Stimulated activated CD8-positive, alpha-beta memory T cell treated with anti-CD3 and anti-CD28 coated beads, Interleukin-4, amount 100 ng/mL, for 1 hour (primary cell): ENCODE data around the gene SNX11.

Experiments used
- DNase-seq, 2 donors: peaks; one replicate each; pipeline ENCODE4 v3.0.0-alpha.2; 2020; ENCODE audit warnings: low read depth in 2 of 2, low spot score in 1 of 2

The SNX11 gene

DNA sequence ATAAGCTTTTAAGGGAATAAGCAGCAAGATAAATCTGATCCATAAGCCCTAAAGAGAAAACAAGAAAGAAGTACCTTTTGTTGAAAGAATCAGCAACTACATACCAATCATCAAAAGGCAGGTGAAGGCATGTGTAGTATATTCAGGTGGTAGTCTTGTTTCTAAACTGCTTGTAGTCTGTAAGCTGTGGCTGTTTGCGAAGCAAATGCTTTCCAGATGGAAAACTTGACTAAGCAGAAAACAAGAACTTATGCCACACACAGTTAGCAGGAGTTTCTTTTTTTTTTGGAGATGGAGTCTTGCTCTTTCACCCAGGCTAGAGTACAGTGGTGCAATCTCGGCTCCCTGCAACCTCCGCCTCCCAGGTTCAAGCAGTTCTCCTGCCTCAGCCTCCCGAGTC, 12.0 kb upstream of the SNX11 start:
- DNase-seq, result no peak

DNA sequence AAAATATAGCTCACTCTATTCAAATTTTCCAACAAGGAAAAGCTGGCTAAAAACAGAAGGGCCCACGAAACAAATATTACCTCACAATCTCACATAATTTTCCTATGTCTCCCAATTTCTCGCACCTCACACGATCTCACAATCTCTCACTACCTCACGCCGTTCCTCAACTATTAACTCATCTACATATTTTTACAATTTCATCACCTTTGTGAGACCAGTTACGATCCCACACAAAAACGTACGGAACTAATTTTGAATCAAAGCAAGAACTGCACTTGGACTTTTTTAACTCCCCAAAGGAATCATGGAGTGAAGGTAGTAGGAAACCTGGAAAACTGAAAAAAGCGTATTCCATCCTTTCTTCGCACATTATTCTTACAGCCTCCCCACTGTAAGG, 7.4 kb upstream of the SNX11 start:
- no peak for DNase-seq

- no peak for DNase-seq
Measured at GRCh38 chr17:48100591-48101011, 7.0 kb upstream of the SNX11 start.

- DNase-seq, result peak; percentile 78 to 88
Measured at GRCh38 chr17:48101012-48101720, 6.4 kb upstream of the SNX11 start, which contains the start of gene CBX1. Gene CBX1, minus strand, starts transcription at chr17:48101478. Its CDS starts 24,474 bp downstream, at chr17:48077004.

GRCh38 chr17:48102043-48102750, 5.4 kb upstream of the SNX11 start:
- no peak for DNase-seq

- no peak for DNase-seq
Measured at GRCh38 chr17:48102798-48103715, 4.5 kb upstream of the SNX11 start.

DNA sequence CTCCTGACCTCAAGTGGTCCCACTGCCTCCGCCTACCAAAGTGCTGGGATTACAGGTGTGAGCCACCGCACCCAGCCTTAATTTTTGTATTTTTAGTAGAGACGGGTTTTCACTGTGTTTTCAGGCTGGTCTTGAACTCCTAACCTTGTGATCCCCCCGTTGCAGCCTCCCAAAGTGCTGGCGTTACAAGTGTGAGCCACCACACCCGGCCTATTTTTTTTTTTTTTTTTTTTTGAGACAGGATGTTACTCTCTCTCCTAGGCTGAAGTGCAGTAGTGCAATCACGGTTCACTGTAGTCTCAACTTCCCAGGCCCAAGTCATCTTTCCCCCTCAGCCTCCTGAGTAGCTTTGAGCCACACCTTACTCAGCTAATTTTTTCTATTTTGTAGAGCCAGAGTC, 3.1 kb upstream of the SNX11 start:
- no peak for DNase-seq

DNA sequence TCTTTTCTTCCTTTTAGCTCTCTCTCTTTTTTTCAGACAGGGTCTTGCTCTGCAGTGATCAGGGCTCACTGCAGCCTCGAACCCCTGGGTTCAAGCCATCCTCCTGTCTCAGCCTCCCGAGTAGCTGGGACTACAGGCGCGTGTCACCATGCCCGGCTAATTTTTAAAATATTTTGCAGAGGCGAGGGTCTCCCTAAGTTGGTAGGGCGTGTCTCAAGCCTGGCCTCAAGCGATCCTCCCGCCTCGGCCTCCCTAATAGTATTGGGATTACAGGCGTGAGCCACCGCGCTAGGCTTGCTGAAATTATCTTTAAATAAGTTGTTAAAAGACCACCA, 797 bp upstream of the SNX11 start:
- DNase-seq, result no peak

- DNase-seq, result no peak
Measured at GRCh38 chr17:48110761-48111160, 3.2 kb downstream of the SNX11 start.

- DNase-seq, result no peak
Measured at GRCh38 chr17:48111937-48112241, 4.3 kb downstream of the SNX11 start.

GRCh38 chr17:48113201-48113676, 5.7 kb downstream of the SNX11 start:
- no peak for DNase-seq

DNA sequence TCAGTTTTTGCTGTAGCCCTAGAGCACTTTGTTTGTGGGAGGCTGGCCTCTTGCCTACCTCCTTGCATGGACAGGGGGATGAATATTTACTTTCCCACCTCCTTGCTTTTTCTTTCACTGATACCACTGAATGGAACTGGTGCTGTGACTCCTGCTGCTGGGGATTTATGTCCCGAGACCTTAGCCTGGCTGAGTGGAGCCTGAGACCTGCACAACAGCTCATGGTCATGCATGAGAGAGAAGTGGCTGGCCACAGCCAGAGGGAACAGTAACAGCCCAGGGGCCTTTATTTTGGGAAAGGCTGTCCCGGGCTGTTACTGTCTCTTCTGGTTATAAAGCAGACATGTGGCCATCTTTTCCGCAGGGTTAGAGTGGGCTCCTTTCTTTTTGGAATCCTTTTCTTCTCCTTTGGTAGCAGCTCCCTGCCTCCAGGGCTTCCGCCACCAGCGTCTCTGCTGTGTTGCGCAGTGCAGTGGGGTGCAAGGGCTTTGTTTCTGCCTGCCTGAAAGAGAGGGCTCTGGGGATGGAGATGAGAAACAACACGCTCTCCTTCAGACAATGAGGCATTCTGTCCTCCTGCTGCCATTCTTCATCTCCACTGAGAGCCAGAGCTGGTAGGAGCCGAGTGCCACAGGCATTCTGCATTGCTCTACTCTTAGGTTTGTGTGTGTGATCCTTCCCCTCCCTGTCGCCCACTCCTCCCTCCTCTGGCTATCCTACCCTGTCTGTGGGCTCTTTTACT, 14.5 kb downstream of the SNX11 start:
- no peak for DNase-seq

DNA sequence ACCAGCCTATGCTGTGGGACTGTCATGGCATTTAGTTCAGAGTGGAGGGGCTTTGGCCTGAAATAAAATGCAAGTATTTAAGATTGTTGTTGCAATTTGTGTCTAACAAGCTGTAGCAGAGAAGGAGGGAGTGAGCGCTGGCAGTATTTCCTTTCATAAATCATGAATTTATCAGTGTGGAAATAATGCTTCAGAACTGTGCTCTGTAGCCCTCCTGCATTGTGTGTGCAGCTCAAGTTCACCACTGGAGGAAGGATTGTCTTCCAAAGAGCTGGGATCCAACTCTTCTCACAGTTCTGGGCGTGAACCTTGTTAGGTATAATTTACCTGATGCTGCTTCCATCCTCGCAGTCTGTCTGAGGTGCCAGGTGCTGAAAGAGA, 15.1 kb downstream of the SNX11 start:
- no peak for DNase-seq

DNA sequence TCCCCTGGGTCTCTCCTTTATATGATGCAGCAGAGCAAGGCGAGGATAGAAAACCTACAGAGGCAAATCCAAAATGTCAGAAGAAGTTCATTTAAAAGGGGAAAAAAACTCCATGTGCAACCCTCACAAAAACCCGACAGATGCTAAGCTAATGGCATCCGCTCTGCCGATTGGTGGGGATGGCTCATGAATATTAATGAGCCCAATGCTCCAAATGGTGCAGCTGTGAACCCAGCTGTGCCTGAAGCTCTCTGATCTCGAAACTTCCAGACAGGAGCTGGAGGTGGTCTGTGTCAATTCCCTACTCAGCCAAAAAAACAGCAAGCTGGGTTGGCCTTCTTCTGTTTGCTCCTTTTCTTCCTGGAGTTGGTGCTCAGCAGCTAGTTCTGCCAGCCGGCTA, 15.5 kb downstream of the SNX11 start:
- DNase-seq, result no peak

DNA sequence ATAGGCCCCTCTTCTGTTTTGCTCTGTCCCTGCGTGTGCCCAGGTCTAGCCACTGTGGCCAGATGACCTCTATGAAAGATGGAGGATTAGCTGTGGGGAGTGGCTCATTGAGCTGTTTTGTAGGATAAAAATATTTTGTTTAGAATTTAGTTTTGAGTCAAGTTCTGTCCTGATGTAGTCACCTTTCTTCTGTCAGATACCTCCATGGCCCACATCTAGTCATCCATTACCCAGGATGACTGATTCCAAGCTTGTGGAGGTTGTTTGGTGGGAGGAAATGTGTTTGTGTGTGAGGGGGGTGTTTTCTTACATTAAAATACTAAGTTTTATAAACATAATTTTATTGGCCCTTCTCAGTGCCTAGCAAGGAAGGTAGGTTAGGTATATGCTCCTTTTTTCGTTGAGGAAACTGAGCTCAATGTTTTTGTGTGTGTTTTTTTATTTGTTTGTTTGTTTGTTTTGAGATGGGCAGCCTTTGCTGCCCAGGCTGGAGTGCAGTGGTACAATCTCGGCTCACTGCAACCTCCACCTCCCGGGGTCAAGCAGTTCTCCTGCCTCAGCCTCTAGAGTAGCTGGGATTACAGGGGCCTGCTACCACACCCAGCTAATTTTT, 16.3 kb downstream of the SNX11 start:
- DNase-seq, result no peak

GRCh38 chr17:48125829-48126531, 18.4 kb downstream of the SNX11 start:
- DNase-seq, result no peak

- DNase-seq, result no peak
Measured at GRCh38 chr17:48126532-48126850, 18.9 kb downstream of the SNX11 start.

DNA sequence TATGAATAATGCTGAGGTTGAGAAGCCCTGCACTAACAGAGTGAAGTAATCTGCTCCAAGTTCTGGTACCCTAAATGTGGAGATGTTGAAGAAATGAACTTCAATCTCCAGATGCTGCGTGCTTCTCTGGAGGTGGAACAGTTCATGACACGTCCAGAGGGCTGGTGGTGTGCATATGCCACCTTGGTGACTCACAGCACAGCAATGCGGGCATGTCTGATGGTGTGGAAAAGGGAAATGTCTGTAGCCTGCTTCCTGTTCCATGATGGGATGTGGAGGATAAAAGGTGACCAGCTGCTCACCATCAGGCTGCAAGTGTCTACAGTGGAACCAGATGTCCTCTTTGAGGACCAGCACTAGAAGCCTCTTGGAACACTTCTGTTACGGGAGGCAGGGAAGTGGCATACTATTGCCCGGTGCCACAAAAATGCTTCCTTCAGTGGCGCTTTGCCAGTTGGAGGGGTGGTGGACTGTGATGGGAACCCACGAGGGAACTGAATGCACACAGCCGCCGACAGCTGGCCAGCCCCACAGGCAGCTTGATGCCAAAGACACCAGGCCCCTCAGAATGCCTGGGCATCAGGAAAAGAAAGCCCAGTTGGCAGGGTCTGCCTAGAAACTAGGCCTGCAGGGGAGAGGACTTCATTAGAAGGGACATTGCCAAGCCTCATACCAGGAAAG, 19.9 kb downstream of the SNX11 start:
- DNase-seq, result no peak

- no peak for DNase-seq
Measured at GRCh38 chr17:48128400-48128799, 20.8 kb downstream of the SNX11 start.

DNA sequence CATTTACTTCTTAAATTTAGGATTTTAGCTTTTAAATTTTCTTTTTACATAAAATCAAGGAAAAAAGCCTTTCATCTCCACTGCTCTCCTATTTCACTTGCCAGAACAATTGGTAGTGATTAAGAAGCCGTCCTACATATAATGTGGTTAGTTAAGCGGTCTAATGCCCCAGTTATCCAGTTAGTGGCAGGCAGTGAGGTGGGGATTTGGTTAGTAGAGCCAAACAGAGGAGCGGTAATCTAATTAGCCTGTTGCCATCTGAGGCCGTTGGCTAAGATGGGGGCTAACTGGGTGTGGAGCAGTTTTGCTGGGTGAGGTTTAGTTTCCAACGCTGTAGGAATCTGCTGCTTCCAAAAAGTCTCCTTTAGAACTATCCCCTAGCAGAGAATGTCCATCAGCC, 22.4 kb downstream of the SNX11 start:
- DNase-seq, result no peak
